NCI-H1105 (cell line): Measurements from ENCODE around the gene COA3.

ENCODE experiments used
- DNase-seq: peaks from one replicate; lab custom pipeline; 2025; lab: John Stamatoyannopoulos, UW

The COA3 gene

DNA sequence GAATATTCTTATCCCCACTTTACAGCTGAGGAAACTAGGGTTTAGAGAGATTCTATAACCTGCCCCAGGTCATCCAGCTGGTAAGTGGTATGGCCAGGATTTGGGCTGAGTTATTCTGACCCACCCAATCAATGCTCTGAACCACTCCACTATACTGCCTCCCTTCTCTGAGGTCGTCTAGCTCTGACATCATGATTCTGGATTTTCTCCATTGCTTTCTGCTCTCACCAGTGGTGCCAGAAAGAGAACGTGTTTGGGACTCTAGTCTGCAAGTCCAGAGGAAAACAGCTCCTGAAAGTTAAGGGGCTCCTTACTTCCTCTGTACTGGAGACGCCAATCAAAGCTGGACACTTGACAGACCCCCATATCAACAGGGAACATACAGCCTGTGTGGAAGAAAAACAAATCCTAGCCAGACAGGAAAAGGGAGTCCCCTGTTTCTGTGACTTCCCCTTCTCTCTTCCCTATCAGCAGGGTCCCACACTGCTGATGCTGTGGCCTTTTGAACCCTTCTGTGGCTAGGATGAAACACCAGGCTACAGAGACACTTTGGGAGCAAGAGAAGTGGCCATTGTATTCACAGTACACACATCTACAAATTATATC lies 47.7 kb downstream of the COA3 start:
- no peak for DNase-seq

- DNase-seq: no peak
Measured at GRCh38 chr17:42748908-42749798, 49.4 kb downstream of the COA3 start.

- no peak for DNase-seq
Measured at GRCh38 chr17:42748202-42748907, 50.1 kb downstream of the COA3 start.
